Right ventricle myocardium superior (tissue), 1 donor: ENCODE measurements around the gene REPIN1. TPM values are rescaled to one million over a fixed set of nuclear protein-coding genes. Genes with fewer than 3 reads are reported as not detected.

Experiments
- ATAC-seq: fragments of 200-7000 bp; cut with Tn5 transposase; one replicate; pipeline ENCODE4 v1.9.1; 2020; ENCODE audit warnings: mild to moderate bottlenecking; ENCODE audit not compliant: poor library complexity
- DNase-seq: peaks from one replicate; pipeline ENCODE4 v3.0.0-alpha.2; 2020
- intact Hi-C: fragments of 100-400 bp; cut with DNase I; formaldehyde crosslinking; loops from one replicate; pipeline ENCODE4 v1.11.2; 2022
- total RNA-seq: library from RNA; stranded (reverse); fragmentation: NEBNext Ultra II Directional; extraction: Animal tissue kit (Norgen Biotek cat#: 25700); gene quantifications from one replicate; pipeline ENCODE4 v1.2.1, GENCODE V29; 2021
- donor health status: DM: no; HTN: yes; CAD: no; lungs with severe emphysema.

REPIN1 gene
- total RNA-seq, 1 donor from 2014 or later = 116 TPM

- DNase-seq (no peak), ATAC-seq (no peak)
- intact Hi-C loops = no loop called here
These were observed 33.4 kb upstream of the REPIN1 start for GRCh38 chr7:150335108-150335773.

GRCh38 chr7:150335774-150336112 lies 32.9 kb upstream of the REPIN1 start:
- intact Hi-C loops = no loop called here
- ATAC-seq (no peak), DNase-seq (no peak)

- no peak for ATAC-seq
- no peak for DNase-seq
- intact Hi-C loops = no loop called here
These were observed 31.9 kb upstream of the REPIN1 start for GRCh38 chr7:150336746-150337145.

- intact Hi-C loops = no loop called here
- no peak for DNase-seq
These were observed 31.4 kb upstream of the REPIN1 start for GRCh38 chr7:150337179-150337578.

DNA sequence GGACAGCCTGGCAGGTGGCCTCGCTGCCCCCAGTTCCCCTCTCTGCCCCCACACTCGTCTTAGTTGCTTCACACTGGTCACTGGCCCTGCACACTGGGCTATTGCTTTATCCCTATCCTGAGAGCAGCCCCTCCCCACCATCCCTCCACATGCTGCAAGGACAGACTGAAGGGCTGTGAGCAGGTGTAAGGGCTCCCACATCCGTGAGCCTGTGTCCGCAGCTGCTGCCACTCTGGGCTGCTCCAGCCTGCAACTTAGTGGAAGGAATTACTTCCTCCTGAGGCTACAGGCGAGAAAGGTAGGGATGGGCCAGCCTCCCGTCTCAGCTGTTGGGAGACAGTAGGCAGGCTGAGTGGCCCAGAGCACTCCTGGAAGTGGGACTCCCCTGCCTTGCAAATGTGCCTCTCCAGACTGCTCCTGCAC lies 31.0 kb upstream of the REPIN1 start:
- ATAC-seq (no peak), DNase-seq (no peak)
- intact Hi-C loops = no loop called here

More at GRCh38 chr7:150337179-150337578, 31.4 kb upstream of the REPIN1 start:
- ATAC-seq = no peak

- no peak for ATAC-seq
- DNase-seq = no peak
- intact Hi-C loops = no loop called here
These were observed 30.3 kb upstream of the REPIN1 start for GRCh38 chr7:150338166-150338829.

- ATAC-seq (no peak), DNase-seq (no peak)
- intact Hi-C loops = no loop called here
These were observed 29.2 kb upstream of the REPIN1 start for GRCh38 chr7:150339409-150339809.

GRCh38 chr7:150340024-150340749 lies 28.4 kb upstream of the REPIN1 start:
- DNase-seq (peak; percentile 80), ATAC-seq (peak; percentile 67)
- intact Hi-C loops = no loop called here

GRCh38 chr7:150340875-150341262 lies 27.8 kb upstream of the REPIN1 start:
- DNase-seq (no peak), ATAC-seq (peak; percentile 8)
- intact Hi-C loops = no loop called here

DNA sequence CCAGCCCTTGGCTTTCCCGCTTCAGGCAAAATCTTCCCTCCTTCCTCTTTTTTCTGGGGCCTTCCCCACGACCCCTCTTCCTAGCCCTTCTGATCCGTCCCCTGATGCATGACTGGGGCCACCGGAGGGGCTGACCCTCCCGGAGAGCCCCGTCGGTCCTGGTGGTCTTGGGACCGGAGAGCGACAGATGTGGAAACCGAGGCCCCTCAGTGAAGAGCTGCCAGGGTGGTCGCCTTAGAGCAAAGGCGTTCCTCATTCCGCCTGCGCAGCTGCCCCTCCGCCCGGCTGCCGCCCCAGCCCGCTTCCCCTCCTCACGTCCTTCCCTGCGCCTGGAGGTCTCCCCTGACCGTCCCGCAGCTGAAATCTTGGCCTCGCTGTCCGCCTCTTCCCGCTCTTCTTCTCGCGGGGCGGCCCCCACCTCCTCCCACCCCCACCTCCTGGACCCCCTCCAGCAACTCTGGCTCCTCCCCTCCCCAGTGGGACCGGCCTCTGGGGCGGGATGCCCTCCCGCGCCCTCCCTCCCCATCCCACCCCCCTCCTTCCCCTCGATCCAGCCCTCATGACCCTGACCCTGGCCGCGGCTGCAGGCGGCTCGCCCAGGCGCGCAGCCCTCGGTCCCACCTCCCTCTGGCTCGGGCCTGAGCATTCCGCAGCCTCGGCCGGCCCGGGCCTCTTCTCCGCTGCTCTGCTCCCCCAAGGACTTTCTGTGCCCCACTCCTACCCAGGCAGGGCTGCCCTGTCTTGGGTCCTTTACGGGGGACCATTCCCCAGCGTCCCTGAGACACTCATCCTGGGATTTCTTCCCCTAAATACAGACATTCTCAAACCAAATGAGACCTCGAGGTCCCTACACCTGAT lies 27.1 kb upstream of the REPIN1 start, which contains the start of gene RARRES2:
RARRES2 (minus strand) TSS at position 367 of the 858 bp plus-strand sequence. CDS start 1,020 bp downstream, outside the sequence.
- intact Hi-C loops = no loop called here

GRCh38 chr7:150342121-150342408 lies 26.6 kb upstream of the REPIN1 start:
- intact Hi-C loops = no loop called here
- DNase-seq (no peak), ATAC-seq (no peak)

More for the DNA sequence above, 27.1 kb upstream of the REPIN1 start, which contains the start of gene RARRES2:
- peak; percentile 72 for DNase-seq
- peak; percentile 77 for ATAC-seq

- ATAC-seq (no peak), DNase-seq (no peak)
- intact Hi-C loops = no loop called here
These were observed 25.4 kb upstream of the REPIN1 start for GRCh38 chr7:150343225-150343624.

DNA sequence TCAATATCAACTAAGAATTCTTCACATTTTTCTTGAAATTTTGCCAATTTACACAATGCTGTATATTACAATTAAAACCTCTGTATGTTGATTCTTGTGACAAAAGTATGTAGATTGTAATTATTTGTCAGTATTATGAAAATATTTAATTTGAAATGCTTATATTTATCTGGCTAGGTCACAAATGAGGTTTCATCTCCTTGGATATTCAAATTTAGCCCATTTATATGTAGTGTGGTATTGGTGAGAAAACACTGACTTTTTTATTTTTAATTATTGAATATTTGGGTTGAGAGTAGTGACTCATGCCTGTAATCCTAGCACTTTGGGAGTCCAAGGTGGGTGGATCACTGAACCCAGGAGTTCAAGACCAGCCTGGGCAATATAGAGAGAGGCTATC lies 24.3 kb upstream of the REPIN1 start:
- DNase-seq (no peak), ATAC-seq (no peak)
- intact Hi-C loops = no loop called here

DNA sequence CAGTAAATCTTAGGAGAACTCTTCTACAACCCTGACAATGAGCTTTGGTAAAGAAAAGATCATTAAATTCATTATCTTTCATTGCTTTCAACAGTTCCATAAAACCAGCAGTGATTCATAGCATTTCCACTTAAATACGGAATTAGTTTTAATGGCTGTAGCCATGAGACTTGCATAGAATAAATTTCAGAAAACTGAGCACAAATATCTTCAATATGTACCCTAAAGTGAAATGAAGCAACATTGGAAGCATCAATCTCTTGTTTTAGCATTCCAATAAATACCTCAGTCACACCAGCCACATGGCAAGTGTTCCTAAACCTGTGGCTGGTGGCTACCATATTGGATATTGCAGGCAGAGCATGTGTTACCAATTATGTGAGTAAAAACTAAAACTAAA lies 23.6 kb upstream of the REPIN1 start:
- intact Hi-C loops = no loop called here
- no peak for DNase-seq
- no peak for ATAC-seq

DNA sequence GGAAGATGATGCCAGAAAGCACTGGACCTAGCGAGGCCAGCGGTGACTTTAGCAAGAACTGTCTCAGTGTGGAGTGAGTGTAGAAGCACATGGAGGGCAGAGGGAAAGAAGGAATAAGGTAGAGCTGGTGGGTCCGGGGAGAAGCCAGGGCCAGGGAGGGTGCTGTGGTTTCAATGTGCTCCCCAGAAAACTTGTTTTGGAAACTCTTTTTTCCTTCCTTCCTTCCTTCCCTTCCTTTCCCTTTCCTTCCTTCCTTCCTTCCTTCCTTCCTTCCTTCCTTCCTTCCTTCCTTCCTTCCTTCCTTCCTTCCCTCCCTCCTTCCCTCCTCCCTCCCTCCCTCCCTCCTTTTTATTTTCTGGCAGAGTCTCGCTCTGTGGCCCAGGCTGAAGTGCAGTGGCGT lies 21.7 kb upstream of the REPIN1 start:
- ATAC-seq (no peak), DNase-seq (no peak)
- intact Hi-C loops = no loop called here

DNA sequence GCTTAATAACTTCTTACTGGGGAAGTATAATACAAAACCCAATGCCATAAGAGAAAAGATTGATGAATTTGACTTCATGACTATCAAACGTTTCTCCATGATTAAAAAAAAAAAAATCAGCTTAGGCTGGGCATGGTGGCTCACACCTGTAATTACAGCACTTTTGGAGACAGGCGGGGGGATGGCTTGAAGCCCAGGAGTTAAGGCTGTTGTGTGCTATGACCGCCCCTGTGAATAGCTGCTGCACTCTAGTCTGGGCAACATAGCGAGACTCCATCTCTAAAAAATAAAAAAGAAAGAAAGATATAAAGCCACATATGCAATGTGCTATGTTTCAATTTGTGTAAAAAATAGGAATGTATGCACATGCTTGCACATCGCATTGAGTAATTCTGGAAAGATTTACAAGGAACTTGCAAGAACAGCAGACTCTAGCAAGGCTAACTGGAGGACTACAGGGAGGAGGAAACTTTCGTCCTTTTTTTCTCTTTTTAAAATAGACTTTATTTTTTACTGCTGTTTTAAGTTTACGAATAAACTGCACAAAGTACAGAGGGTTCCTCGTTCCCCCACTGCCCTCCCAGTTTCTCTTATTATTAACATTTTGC lies 16.9 kb upstream of the REPIN1 start:
- DNase-seq (no peak), ATAC-seq (no peak)
- intact Hi-C loops = no loop called here

- no peak for ATAC-seq
- intact Hi-C loops = loop anchor here (5.0 kb wide), 1 partner anchor 62 kb away; no protein-coding TSS in a partner anchor
- DNase-seq = no peak
These were observed 13.0 kb upstream of the REPIN1 start for GRCh38 chr7:150355666-150356059.

GRCh38 chr7:150356265-150356897 lies 12.2 kb upstream of the REPIN1 start:
- intact Hi-C loops = loop anchor here (5.0 kb wide), 1 partner anchor 61 kb away; no protein-coding TSS in a partner anchor
- DNase-seq (no peak), ATAC-seq (no peak)
